A673 (cell line): ENCODE results near the gene SELENBP1.

ENCODE experiments used
- CTCF ChIP-seq: fragments of 300-800, 200-600 bp; sonication (generic); conservative IDR thresholded peaks from 2 replicates; pipeline ENCODE4 v1.5.1; 2017; ENCODE audit warnings: low read depth, mild to moderate bottlenecking, antibody characterized with exemption, low read length, moderate library complexity, mixed read lengths
- EZH2 ChIP-seq: fragments of 200-600 bp; sonication (generic); IDR thresholded peaks from 2 replicates; pipeline ENCODE4 v1.6.1; 2017; ENCODE audit warnings: borderline replicate concordance, low read depth, mild to moderate bottlenecking, mixed read lengths, antibody characterized with exemption, low read length; ENCODE audit not compliant: poor library complexity, severe bottlenecking

- TF ChIP-seq EZH2 (no peak), CTCF (no peak)
Measured at GRCh38 chr1:151367658-151368392, 4.7 kb downstream of the SELENBP1 start.
